HG03558 (cell line): Measurements from ENCODE around the gene XXYLT1.

Experiments
- ATAC-seq: cut with Tn5 transposase; IDR thresholded peaks from one replicate; pipeline ENCODE4 v1.9.1; 2021; ENCODE audit warnings: moderate number of reproducible peaks; ENCODE audit not compliant: unreplicated experiment; ENCODE audit errors: extremely low read depth

The XXYLT1 gene

DNA sequence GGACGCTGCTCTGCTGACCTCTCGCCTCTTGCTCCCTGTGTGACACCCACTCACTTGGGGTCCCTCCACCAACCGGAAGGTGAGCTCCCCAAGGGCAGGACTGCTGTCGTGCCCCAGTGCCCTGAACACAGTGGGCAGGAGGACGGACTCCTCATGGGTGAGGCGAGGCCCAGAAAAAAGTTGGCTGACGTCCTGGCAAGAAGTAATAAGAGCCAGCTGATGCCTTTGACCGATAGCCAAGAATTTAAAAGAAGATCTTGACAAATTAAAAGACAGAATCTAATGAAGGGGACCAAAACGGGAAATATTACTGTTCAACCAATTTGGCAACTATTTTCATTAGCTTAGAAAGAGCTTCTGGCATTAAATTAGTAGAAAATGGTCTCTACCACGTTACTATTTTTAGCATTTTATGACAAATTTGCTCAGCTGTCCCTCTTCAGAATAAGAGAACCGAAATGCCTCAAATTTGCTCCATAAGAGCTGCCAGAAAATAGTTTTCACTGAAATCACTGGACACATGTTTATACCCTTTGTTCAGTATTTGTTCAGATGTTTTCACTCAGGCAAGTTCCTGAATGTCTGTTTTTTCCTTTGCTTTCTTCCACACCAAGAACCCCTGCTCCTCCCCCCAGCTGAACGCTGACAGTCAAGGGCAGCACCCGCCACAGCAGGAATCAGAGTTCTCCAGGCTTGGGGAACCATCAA lies 60.5 kb downstream of the XXYLT1 start:
- no peak for ATAC-seq

DNA sequence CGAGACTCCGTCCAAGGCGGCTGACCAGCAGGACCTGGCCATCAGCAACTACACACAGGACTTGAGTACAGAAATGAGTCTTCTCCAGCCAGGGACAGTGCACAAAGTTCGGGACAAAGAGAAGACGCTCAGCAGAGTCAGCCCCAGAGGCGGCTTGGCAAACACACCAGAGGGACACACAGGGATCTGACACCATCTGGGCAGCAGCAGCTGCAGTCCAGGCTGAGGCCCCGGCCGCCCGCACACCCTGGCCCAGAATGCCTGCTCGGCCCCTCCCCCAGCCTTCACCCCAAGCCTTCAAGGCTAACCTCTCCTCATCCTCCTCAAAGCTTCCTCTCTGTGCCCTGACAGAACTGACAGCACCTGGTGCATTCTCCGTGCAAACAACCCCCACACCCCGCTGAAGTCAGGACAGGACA lies 61.1 kb downstream of the XXYLT1 start:
- ATAC-seq = no peak

DNA sequence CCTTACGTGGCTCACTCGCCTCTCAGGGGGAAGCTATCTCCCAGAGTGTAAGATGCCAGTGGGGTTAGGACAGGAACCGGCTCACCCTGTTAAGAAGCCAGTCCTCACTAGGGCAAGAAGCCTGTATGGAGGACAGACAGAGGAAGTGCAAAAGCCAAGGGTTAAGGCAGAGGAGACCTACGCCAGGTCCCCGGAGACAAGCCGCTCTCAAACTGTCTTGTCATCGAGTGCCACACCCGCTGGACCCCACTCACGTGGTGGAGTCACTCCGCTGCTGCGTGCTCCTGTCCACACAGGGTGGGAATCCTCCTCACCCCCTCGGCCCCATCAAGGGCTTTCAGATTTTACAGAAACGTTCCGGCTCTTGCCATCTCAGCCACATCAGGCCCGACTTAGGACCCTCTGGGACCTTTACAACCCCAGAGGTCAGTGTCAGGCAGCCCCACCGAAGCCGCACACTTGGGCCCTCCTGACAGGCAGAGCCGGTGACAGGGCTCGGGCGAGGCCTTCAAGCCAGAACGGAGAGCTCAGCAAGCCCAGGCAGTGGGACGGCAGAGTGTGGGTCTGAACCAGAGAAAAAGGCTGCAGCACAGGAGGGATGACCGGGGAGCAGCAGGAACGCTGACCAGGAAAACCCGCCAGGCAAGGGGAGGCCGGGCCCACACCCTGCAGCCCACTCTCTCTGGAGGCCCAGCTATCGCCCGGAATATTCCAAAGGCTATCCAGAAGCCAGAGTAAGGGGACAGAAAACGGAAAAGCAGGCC lies 61.7 kb downstream of the XXYLT1 start:
- no peak for ATAC-seq

DNA sequence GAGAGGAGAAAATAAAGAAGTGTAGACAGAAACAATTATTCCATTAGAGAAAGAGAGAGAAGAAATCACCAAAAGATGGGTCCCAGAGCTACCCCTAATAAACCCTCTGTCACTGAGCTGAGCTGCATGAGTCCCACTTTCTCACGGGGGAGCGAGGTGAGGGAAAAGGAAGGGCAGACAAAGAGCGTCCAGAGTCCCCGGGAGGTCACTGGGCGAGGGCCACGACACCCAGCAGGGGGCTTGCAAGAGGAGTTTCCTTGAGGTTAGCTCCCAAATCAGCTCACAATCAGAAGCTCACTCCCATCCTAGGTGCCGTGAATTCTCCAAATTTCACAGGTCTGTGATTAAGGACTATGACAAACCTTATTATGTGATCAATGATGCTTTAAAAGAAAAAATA lies 62.3 kb downstream of the XXYLT1 start:
- no peak for ATAC-seq

DNA sequence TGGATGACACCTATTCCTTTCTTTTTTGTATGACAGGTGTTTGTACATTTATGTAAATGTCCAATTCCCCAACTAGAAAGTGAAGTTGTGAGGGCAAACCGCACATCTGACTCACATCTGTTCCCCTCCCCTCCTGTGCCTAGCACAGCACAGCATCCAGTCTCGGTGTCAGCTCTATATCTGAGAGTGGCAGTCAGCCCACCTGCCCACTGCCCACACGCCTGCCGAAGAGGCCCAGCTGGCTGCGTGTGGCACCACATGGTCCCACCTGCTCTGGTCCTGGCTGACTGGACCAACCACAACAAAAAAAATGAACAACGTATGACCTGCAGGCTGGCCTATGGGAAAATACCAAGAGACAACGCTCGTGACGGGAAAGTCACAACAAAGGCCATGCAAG lies 62.8 kb downstream of the XXYLT1 start:
- peak; percentile 81 for ATAC-seq

DNA sequence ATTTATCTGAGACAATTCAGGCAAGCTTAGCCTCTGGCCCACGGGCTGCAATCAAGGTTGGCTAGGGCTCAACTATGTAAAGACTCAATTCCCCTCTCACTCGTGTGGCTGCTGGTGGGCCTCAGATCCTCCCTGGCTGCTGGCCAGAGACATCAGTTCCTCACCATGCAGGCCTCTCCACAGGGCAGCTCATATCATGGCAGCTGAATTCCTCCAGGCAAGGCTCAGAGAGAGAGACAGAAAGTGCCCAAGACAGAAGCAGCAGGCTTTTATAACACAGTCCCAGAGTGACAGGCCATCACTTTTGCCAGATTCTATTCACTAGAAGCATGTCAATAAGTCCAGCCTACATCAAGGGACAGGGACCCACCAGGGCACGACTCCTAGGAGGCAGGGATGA lies 63.2 kb downstream of the XXYLT1 start:
- ATAC-seq = no peak

DNA sequence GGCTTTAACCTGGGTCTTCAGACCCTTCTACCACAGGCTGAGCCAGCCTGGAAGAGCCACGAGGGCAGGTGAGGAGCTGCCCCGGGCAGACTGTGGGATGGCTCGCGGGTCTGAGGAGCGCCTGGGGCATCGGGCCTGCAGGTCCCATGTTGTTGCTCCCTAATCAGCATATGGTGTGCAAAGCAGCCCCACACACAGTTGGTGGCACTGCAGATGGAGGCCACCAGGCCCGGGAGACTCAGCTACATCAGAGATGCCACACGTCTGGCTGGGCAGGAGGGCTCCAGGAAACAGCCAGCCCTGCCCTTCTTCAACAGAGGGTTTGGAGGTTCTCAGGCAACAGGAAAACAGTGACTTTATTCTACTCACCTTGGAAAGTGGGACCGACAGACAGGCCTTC lies 63.9 kb downstream of the XXYLT1 start:
- no peak for ATAC-seq

DNA sequence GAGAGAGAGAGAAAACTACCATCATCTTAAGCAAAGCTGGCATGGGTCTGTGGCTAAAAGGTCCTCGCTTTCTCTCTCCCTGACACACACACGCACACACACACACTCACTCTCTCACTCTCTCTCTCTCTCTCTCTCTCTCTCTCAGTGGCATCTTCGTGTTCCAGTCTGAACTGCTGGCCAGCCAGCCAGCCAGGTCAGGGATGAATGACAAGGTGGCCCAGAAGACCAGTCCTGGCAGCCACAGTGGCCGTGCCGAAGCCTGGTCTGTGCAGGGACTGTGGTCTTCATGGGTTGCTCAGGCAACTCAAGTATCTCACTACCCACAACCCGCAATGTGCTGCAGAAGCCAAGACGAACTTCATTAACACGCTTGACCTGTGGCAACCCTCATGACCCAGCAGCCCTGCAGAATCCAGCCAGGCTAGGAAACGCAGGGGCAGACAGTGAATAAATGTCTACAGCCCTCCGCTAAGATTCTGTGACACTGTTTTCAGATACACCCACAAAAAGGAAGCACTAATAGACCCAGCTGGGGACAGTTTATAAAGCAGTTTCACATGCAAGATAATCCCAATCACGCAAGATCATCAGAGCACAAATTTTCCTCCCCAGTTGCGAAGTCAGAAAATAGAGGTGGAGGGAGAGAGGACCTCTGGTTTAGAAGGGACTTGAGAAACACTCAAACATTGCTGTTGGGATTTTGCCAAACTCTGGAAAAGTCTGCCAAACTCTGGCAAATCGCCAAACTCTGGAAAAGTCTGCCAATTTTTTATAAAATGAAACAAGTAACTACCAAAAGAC lies 66.4 kb downstream of the XXYLT1 start:
- no peak for ATAC-seq

DNA sequence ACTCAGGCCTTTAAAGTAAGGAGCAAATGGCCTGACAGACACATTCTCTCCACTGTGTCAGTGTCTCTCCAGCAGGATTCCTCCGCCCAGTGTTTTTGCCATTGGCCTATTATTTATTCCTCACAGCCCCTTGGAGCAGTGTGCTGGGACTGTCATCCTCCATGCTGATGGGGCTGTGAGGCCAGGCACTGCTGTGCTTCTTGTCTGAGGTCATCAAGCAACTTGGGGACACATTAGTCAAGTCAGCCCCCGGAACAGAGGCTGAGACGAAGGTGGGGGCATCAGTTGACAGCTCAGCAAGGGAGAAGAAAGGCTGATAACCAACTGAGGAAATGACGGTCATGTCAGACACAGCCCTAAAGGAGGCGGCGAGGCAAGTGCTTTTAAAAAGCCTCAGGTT lies 67.4 kb downstream of the XXYLT1 start:
- no peak for ATAC-seq

DNA sequence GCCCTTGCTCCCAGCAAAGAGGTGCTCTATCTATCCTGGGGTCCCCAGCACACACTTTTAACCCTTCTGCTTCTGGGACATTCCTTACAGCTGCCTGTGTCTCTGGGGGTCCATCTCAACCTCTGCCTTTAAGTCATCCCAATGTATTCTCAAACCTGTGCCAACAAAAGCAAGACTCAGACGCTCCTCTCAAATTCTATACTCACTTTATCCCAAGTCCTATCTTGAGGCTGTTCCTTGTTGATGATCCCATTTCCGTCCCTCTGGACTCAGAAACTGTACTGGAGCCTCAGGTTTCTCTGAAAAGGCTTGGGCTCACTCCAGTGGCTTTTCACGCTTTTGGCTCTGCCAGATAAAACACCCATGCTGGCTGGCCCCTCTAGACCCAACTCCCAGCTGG lies 69.7 kb downstream of the XXYLT1 start:
- ATAC-seq = no peak

DNA sequence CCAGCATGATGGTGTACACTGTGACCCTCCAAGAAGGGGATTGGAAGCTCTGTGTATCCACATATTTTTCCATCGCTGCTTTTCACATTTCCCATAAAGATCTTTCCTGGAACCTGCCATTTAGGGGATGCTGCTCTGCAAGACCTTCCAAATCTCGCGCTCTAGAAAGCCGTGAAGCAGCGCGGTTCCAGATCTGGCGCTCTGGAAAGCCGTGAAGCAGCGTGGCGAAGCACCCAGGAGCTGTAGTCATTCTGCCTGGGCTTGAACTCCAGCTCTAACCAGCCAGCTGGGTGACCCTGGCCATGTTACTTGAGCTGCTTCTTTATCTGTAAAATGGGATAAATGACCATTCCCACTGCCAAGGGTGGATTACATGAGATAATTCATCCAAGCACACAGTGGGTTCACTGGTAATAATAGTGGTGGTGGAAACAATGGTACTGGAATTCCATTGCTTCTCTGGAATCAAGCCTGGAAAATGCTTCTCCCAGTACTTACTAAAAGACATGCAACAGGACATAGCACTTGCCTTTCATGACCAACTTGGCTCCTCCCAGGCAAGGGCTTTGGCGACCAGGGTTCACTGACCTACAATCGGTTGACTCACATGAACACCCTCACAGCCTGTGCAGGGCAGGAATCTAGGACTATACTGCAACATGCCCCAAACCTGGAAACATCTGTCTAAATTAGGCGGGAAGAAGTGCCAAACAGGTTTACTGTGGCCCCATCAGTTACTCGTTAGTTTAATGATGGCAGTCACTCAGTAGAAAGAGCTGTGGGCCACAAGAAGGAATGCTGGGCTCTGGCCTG lies 70.7 kb downstream of the XXYLT1 start:
- ATAC-seq = no peak

DNA sequence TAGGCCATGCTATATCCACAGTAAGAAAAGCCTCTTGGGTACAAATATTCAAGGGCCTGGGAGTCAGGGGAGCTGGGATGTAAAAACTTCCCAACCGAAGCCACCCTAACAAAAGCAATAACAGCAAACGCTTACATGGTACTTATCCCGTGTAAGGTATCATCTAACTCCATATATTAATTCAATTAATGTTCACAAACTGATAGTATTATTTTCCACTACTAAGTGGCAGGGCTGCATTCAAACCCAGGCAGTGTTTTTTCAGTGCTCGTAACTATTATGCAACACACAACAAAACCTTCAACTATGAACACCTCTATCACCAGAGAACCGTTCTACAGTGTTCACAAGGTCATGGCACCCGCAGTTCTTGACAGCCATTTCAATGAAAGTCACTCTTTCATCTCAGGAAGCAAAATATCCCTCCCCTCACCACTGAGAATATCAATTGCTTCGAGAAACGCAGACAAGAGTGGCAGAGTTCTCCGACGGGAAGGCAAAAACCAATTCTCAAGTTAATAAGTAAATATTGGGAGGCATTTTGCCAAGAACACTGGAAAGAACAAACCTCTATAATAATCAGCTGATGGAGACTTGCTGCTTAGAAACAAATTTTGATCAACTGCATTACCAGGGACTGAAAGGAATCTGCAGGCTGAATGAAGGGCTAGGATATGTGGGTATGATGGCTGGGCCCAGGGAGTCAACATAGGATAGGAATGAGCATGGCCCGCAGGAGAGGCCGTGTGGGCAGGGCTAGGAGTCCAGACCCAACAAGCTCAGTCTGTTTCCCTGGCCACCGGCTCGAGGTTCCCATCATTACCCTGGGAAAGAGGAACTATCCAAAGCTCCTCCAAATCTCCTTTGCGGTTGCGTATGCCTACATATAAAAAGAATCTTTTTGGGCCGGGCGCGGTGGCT lies 72.3 kb downstream of the XXYLT1 start:
- no peak for ATAC-seq

DNA sequence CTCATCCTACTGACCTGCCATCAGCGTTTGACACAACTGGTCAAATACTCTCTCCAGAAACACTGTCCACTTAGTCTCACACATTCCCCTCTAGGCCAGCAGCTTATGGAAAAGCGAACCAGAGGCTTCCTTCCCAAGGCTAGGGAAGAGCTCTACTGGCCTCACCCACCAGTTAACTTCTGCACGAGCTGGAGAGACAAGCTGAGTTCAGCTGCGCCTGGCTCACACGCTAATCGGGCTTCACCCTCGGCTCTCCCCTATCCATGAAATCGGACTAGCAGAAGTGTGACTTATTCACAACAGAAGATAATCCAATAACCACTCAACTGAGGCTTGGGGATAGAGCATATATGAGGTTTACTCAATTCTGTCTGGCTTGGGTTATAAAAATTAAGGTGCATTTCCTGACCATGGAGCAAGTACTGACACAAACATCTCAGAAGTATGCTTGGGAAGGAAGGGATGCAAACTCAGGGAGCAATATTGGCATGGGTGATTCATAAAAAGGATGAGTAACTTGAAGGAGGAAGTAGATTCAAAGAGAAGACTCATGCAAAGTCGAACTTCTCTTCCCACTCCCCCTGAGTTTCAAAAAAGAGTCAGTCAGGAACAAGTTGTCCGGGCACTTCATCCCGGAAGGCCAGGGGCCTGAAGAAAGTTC lies 73.1 kb downstream of the XXYLT1 start:
- ATAC-seq = no peak

DNA sequence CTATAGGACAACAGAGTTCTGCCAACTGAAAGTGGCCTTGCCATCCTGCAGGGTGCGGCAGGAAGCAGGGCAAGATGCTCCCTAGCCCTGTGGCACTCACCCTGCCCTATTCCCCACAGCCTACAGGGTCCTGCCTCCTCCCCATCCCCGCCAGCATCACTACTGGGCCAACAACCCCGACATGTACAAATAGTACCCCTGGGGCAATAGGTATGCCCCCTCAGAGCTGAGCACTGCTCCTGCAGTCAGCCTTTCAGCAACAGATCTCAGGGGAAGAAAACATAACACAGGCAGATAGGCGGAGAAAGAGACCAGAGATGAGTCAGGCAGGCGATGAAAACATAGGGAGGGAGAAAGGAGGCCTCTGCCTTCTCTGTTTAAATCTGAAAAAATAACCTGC lies 74.7 kb downstream of the XXYLT1 start:
- no peak for ATAC-seq

DNA sequence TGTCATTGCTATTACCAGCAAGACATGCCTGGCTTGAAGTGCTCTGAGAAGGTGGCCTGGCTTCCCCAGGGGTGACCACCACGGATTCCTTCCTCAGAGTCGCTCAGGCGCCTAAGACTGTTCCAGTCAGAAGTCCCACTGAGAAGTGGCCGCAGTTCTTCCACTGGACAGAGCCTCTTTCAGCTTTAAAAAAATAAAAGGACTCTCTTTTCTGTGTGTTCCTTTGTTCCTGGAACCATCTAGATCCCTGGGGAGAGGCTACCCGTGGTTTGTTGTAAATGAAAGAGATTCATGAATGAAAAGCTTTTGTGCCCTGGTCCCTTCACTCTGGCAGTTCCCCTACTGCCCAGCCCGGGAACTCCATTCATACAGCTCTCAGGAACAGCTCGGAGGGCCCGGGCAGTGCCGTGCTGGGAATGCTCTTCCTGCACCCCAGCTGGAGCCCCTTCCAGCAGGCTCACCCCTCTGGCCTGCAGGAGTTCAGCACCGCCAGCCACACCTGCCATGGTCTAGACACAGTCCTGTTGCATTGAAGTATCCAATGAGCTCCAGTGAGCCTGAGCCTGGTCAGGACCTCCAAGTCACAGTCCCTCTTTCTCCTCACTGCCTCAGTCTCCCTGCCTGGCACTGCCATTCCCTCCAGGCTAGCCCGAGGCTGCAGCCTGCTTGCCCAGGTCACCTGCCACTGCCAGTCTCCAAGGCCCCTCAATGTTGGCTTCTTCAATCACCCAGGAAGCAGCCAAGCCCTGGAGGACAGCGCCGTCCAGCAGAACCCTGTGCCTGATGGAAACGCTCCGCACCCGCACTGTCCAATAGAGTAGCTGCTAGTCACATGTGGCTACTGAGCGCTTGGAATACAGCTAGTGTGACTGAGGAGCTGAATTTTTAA lies 75.4 kb downstream of the XXYLT1 start:
- no peak for ATAC-seq

DNA sequence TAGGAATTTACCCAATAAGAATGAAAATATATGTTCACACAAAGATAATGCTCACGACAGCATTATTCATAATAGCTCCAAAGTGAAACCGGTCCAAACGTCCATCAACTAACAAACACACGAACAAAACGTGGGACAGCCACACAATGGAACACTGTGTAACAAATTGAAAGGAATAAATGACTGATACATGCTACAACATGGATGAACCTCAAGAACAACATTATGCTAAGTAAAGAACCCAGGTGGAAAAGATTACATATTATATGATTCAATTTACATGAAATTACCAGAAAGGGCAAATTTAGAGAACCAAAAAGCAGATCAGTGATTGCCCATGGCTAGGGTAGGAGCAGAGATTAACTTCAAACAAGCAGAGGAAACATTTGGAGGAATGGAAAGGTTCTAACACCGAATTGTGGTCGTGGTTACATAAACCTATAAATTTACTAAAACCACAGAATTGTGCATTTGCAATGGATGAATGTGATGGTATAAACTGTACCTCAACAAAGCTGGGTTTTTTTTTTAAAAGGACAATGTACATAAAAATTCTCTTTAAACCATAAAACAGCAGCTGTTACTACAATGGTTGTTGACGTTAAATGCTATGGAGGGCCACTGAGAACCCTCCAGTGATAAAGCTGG lies 76.3 kb downstream of the XXYLT1 start:
- ATAC-seq = no peak

DNA sequence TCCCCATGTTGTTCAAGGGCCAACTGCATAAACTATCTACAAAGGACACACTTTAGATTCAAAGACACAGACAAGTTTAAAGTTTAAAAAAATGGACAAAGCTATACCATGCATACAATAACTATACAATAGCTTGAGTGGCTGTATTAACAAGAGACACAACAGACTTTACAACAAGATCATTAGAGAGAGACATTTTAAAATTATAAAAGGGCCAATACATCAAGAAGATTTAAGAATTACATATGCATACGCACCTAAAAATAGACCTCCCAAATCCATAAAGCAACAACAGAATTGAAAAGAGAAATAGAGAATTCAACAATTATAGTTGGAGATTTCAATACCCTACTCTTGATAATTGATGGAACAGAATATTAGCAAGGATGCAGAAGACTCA lies 79.4 kb downstream of the XXYLT1 start:
- no peak for ATAC-seq
